OCI-M2 (cell line): ENCODE measurements around the gene FAM167B.

Experiments
- DNase-seq: peaks from one replicate; lab custom pipeline; 2025; ENCODE audit not compliant: unreplicated experiment; lab: John Stamatoyannopoulos, UW

Gene FAM167B

DNA sequence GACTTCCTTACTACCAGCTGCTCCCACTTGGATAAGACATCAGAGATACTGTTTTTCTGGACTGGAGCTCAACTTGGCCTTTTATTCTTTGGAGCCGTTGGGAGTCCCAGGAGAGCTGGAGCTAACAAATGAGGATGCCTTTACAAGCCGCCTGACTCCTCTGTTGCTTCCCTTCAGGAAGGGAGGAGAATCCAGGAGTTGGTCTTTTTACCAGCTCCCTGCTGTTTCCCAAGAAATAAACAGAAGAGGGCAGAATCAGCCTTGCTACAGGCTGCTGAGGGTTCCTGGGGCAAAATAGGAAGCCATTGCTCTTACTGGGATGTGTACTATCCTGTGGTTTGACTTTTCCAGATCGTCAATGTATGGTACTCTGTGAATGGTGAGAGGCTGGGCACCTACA, 23.3 kb upstream of the FAM167B start:
- no peak for DNase-seq

DNA sequence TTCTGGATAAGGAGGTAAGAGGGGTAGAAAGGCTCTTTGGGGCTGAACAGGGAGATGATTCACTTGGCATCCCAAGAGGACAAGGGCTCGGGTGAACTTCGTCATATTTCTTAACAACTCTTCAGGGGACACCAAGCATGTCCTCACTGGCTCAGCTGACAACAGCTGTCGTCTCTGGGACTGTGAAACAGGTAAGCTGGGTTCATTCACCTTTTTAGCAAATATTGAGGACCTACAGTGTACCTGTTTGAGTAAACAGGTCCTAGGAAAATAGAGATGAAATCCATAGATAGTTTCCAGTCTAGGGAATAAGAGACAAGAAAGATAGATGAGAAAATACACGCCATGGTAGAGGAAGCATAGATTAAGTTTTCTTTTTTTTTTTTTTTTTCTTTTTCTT, 22.7 kb upstream of the FAM167B start:
- no peak for DNase-seq

- DNase-seq, result no peak
These were observed 18.3 kb upstream of the FAM167B start for GRCh38 chr1:32228771-32229170.

DNA sequence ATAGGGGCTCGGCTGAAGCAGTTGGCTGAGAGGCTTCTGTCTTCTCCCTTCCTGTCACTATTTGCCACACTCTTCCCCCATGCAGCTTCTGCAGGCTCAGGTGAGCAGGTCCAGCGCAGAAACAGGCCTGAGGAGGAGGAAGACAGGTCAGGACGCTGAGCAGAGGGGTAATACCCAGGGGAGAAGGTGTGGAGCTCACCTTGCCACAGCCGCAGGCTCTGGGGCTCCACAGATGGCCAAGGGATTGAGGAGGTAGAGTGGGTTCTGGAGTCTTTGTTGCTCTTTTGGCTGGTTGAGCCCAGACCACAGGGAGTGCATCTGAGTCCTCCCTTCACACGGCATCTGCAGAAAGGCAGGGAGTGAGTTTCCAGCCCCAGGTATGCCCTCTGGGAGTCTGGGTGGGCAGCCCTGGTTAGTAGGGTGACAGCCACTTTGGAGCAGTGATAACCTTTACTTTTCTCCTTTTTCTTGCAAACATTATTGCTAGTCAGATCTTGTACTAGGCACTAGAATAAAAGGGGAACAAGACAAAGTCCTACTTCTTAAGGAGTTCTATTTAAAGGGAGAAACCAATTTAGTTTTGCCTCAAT, 15.1 kb upstream of the FAM167B start:
- DNase-seq, result no peak

DNA sequence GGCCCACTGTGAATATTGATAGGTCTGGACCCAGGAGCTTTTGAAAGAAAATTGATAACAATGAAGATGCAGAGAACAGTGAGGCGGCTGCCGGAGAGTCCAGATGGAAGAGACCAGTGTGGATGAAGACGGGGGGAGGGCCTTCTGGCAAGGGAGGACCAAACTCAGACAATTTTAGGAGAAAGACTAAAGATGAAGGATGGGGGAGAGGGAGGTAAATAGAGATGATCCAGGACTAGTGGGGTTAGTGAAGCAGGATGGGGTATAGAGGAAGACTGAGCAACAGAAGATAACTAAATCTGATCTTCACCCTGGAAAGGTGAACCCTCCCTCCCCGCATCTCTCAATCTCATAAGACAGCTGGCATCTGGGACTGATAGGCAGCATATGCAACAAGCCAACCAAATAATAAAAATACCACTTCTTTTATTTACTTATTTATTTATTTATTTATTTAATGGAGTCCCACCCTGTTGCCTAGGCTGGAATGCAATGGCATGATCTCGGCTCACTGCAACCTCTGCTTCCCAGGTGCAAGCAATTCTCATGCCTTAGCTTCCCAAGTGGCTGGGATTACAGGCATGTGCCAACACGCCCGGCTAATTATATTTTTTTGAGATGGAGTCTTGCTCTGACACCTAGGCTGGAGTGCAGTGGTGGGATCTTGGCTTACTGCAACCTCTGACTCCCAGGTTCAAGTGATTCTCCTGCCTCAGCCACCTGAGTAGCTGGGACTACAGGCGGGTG, 14.3 kb upstream of the FAM167B start:
- no peak for DNase-seq

- no peak for DNase-seq
These were observed 12.2 kb upstream of the FAM167B start for GRCh38 chr1:32234792-32235191.

- DNase-seq, result no peak
These were observed 7.7 kb upstream of the FAM167B start for GRCh38 chr1:32239337-32239736.

DNA sequence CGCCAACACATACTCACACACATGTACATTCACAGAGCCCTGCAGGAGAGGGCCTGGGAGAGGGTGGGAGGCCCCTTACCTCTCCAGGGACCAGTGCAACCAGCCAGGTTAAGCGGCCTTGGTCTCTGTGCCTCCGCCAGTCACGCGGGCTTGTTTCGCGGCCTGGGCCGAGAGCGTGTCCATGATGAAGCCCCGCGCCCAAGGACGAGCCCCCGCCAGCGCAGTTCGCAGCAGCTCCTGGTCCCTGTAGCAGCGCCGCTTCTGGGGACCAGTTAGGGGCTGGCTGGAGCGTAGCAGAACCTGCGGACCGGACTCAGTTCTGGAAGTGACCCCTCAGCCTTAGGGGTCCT, 7.3 kb upstream of the FAM167B start:
- no peak for DNase-seq

GRCh38 chr1:32240140-32240951, 6.7 kb upstream of the FAM167B start:
- DNase-seq, result no peak

DNA sequence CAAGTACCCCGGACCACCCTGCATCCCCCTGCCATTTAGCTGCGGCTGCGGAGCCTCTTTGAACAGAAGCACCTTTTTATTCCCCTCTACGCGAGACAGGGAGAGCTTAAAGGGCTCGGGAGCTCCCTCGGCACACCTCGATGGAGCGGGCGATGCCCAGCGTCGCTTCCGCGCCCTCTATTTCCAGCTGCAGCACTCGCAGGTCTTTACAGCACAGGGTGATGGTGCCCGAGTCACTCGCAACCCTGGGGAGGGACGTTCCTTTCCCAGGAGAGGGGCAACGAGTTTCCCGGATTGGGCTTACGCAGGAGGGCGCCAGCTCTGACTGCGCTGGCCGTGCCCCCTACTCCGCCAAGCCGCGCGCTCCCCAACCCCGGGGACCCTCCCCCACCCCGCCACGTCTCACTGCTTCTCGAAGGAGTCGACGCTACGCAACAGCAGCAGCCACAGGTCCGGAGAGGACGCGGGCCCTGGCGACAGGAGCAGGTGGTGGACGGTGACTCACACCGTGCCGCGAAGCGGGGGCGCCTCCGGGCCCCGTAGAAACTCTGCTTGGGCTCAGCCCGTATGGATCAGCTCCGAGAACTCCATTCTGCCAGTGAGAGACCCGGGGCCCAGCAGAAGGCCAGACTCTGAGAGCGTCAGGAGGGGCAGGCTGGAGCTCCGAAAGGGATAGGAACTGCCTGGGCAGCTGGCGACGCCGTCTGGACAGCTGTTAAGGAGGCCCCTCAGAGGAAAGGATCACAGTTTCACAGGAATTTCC, 5.8 kb upstream of the FAM167B start:
- no peak for DNase-seq

- DNase-seq, result no peak
These were observed 4.6 kb upstream of the FAM167B start for GRCh38 chr1:32242341-32242851.

- DNase-seq, result no peak
These were observed 430 bp downstream of the FAM167B start for GRCh38 chr1:32247452-32247851.

GRCh38 chr1:32247983-32248889, 1.2 kb downstream of the FAM167B start:
- DNase-seq, result no peak

GRCh38 chr1:32249831-32250525, 3.0 kb downstream of the FAM167B start:
- no peak for DNase-seq

DNA sequence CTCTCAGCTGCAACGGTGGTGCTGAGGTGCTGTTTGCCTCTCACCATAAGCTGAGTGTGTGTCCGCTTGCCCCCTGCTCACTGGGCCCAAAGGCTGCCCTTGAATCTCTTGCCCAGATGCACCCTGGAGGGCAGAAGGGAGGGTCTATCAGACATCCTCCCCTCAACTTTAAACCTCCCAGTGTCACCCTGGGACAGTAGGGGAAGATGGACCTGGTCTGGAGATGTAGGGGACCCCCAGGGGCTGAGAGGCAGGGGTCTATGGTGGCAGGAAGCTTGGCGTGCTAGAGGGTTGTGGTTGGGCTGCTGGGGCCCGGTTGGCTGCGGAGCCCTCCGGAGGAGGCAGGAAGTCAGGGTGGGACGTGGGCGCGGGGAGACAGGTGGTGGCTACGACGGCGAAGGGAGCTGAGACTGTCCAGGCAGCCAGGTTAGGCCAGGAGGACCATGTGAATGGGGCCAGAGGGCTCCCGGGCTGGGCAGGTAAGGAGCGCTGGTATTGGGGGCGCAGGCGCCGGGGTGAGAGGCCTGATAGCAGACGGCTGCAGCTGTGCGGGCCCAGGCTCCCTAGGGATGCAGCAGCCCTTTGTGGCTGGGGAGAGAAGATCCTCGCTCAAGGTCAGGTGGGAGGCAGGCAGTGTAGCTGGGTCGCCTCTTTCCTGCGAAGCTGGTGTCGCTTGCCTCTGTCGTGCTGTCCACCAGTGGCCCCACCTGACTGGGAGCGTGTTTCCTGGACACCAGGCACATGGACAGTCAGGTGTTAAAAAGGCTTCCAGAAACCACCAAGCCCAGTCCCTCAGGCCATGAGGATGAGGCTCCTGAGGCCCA, 4.1 kb downstream of the FAM167B start, which contains the start of gene LCK:
Gene LCK, plus strand, starts transcription at position 373 of the 824 bp plus-strand sequence. CDS start 23,065 bp downstream, outside the sequence.
- DNase-seq, result no peak

DNA sequence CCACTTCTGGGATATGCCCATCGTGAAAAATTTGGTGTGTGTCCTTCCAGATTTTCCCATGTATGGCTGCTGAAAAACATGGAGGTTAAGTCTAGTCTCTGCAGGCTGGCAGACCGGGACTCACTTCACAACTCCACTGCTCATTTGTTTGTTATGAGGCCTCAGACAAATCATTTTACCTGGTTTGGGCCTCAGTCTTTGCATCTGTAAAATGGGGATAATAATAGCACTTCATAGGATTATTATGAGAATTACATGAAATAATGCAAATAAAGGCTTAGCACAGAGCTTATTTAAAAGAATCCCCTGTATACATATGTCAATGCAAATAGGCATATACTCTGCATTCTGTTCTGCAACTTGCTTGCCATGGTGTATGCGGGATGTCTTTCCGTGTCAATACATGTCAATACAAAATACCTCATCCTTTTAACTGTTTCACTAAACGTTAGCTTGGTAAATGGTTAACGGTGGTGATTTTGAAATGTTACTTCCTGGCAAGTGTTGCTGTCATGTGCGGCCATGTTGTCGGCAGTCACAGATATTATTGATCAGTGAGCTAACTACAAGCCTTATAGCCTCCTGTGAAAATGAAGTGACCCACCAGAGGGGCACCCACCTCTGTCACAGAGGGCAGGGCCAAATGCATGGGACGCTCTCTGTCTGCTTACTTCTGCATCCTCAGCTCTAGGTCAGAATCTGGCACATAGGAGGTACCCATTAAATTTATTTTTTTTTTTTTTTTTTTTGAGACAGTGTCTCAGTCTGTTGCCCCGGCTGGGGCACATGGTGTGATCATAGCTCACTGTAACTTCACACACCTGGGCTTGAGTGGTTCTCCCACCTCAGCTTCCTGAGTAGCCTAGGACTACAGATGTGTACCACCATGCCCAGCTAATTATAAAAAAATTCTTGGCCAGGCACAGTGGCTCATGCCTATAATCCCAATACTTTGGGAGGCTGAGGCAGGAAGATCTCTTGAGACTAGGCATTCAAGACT, 8.3 kb downstream of the FAM167B start:
- no peak for DNase-seq

- no peak for DNase-seq
These were observed 9.6 kb downstream of the FAM167B start for GRCh38 chr1:32256473-32257226.
